MV-4-11 (cell line): ENCODE results near the gene FAM20C.
"Not testable (repeated sequence)": the region's sequence is repeated elsewhere in the genome, so short reads cannot be mapped to it uniquely, and the experiment has no call there.

Experiments
- DNase-seq: peaks from one replicate; lab custom pipeline; 2025; lab: John Stamatoyannopoulos, UW

Gene FAM20C

DNA sequence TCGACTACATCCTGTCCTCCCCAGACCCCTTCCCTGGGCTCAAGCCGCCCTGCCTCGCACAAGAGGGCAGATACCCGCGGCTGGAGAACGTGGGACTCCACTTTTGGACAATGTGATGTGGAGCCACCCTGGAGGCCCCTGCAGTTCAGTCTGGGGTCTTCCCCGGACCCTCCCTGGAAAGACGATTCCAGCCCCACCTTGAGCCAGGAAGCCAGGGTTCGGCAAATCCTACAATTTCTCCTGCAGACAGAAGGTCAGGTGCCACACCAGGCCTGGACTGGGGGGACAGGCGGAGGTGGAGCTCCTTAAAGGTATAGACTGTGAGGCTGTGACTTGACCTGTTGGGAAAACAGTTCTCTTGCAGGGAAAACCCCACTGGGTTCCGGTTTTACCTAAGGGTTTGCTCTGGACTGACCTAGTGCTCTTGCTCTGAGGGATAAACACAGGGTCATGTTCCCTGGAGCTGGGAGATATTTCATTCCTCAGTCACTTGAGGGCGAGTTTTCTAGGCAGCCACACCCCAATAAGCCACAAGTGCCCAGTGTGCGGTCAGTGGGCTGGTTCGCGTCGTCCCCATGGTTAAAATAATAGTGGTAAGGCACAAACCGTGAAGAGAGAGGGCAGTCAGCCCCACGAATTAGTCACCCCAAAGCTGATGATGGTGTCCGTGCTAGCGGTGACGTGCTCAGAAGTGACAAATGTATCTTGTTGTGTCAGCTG lies 99.2 kb downstream of the FAM20C start:
- no peak for DNase-seq

DNA sequence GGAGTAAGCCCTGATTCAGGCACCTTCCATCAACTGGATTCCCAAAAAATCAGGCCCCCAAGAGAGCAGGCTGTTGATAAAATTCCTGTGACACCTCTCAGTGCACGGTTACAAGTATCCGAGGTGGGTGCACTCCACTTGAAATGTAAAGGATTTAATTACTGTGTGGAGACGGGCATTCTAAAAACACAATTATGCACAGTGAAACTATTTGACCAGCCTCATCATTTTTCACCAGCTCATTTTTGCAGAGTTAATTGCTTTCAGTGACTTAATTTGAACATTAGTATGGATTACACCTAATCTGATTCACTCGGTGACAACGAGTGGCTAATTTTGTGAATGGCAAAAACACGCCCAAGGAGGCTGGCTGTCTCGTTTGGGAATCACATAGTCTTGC lies 99.9 kb downstream of the FAM20C start:
- no peak for DNase-seq

DNA sequence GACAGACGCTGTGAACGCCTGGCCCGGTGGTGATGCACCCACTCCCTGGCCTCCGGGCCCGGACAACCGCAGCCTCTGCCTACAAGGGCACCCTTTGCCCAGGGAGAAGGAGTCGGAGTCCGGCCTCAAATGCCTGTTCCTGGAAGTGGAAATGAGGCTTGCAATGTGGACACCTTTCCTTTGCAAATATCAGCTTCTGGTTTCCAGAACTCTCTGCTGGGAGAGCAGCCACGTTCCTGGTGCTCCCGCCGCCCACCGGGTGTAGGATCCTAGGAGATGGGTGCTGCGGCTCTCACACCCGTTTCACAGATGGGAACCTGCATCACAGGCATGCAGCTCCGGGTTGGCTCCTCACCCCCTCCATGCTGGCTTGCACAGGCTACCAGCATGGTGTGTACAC lies 100.5 kb downstream of the FAM20C start:
- no peak for DNase-seq

DNA sequence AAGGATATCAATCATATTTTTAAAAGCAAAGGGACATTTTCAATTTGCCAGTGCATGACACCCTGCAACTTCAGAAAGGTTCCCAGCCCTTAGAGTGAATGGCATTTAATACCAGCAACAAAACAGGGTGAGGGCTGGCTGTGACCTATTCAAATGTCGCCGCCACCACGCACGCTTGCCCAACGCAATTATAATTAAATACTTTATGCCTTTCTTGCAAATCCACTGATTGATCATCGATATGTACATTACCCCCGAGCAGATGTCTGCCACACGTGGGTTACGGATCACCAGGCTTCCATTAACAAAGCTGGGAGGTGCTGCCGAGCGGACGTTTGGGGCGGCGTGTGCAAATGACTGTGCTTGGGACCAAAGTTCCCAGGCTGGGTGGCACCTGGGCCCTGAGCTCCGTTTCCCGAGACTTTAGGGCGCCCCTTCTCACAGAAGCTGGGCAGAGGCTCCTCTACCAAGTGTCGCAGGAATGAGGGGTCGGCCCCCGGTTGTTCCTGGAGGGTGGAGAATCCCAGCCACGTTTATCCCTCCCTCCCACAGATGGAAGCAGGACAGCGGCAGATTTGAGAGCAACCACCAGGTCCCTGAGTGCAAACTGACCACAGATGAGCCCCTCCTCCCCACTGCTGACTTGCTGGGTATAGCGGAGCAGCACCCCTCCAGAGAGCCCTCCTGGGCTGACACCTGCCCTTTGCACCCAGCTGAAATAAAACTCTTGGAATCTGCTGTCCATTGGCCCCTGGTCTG lies 101.5 kb downstream of the FAM20C start:
- DNase-seq: no peak

DNA sequence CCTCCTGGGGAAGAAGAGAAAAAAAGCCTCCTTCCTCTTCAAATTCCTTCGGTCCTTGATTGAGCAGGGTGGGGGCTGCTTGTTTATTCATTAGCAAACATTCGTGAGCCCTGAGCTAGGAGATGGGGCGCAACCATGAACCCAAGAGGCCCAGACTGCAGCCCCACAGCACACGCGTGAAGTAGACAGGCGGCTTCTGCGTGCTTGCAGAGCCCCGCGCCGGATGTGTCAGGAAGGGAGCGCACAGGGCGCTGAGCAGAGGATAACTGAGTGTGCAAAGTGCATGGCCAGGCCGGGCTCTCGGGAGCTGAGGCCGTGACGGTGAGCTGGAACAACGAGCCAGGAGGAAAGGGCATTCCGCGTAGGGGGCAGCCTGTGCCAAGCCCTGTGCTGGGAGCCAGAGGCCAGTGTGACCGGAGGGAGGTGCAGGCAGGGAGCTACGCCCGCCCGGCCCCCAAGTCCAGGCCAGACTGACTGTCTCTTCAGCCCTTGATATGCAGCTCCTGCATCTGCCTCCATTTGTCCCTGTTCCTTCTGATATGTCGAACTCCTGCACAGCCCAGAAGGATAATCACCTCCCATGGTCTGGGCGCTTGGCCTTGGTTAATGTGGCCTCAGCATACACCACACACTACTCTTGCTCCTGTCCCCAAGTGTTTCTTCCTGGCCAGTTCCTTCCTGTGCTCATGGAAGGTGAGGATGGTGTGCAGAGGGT lies 102.2 kb downstream of the FAM20C start:
- DNase-seq: no peak

DNA sequence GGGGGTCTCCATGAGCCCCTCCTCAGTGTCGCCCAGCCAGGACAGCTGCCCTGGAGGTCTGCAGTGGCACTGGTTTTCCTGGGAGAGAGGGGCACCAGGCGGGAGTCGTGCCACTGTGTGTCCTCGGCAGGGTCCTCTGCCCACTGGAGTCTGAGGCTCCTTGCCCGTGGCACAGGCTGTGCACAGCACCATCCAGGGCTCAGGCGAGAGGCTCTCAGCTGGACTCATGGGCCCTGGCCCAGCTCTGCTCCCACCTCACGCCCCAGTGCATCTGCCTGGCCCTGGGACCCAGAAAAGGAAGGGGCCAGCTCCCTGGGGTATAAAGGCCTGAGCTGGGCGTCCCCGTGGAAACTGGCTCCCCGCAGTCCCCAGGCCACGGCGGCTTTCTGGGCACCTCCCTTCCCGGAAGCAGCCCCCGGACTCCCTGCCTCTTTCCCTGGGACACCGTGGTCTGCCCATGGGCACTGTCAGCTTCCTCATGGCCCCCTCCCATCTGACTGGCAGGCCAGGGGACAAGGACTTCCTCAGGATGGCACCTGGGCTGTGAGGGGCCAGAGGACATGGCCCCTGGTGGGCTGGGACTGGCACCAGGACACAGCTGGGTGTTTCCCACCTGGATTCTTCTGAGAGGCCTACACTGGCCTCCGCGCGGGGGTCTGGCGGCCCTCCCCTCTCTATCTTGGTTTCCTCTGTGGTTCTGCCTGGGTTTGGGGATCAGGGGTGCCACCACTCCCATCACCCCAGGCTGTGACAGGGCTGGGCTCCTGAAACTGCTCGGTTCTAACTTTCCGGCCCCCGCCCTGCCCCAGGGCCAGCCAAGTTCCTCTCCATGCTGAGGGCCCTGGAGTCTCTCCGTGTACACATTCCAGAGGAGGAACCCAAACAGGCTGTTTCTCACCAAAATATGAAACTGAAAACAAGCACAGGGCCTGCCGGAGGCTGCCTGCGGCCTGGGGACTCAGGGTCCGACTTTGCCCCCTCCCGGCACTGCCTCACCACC lies 103.1 kb downstream of the FAM20C start:
- no peak for DNase-seq

DNA sequence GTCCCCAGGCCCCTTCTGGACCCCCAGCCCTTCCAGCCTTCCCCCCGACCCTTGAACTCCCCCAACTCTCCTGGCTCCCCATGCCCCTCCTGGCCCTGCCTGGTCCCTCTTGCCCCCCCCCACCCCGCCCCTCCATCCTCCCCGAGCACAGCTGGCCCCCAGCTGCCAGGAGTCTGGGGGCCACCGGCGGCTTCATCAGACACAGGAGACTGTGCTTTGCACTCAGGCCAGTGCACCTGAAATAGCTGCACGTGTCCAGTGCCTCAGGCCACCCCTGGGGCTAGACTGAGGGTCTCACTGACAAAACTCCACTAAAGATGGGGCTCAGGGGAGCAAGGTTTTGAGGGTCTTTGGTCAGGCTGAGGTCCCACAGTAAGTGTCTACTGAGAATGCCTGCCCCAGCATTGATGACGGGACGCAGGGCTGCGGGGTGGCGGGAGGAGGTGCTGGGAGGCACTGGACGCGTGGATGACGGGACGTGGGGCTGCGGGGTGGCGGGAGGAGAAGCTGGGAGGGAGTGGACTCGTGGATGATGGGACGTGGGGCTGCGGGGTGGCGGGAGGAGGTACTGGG lies 104.1 kb downstream of the FAM20C start:
- DNase-seq: no peak

DNA sequence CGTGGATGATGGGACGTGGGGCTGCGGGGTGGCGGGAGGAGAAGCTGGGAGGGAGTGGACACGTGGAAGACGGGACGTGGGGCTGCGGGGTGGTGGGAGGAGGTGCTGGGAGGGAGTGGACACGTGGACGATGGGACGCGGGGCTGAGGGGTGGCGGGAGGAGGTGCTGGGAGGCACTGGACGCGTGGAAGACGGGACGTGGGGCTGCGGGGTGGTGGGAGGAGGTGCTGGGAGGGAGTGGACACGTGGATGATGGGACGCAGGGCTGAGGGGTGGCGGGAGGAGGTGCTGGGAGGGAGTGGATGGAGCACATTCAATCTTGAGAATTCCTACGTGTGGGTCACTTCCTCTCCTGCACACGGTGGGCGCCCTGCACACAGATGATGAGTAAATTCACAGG lies 104.8 kb downstream of the FAM20C start:
- not testable (repeated sequence) for DNase-seq

DNA sequence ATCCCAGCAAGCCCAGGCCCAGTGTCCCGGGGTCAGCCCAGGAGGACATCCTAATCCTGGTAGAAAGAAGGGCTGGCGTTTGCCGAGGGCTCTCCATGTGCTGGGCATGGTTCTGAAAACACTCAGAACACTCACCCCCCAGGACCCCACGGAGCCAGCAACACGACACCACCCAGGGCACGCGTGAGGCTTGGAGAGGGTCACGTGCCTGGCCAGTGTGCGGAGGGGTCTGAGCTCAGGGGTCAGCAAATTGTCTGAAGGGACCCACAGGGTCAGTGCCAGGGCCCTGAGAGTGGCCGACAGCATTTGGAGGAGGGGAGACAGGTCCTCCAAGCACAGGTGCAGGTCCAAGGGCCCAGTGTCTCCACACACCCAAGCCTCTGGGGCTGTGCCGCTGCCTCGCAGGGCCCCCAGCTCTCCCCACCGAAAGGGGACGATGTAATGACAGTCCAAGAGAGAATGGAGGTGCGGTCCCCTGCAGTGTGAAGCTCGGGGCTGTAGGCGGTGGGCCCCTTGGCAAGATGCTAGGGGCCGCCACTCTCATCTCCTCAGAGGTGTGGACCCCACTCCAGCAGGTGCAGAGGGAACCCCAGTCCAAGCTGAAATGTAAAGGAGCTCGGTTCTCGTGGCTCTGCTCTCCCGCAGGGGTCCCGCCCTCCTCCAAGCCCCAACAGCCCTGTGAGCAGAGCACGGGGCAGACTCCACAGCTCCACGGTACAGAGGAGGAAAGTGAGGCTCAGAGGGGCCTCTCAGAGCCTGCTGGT lies 105.4 kb downstream of the FAM20C start:
- DNase-seq: no peak

DNA sequence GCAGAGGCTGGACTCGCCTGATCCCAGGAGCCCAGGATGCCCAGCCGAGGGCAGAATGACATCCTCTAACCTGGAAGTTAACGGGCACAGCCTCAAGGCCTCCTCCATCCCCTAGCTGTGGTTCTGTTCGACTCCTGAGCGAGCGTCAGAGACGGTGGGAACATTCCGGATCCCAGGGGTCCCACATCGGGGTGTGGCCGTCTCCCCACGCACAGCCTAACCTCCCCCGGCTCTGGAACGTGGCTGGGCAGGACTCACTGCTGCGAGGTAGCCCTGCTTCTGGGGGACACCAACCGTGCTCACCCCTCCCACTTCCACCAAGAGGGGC lies 106.0 kb downstream of the FAM20C start:
- no peak for DNase-seq

DNA sequence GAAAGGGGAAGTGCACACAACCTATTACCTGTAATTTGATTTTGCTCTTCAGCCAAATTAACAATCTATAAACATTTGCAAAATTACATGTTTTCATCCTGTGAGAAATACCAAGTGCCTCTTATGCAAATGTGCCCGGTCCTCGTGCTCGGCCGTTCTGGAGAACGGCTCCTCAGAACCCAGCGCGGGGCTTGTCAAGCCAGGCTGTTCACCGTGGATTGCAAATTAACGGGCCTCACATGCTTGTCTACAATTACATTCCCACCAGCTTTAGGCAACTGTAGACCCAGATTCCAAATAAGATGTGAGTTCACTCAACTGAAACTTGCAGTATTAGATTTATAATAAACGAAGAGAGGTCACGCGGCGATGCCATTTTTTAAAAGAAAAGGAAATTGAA lies 106.4 kb downstream of the FAM20C start:
- DNase-seq: no peak

DNA sequence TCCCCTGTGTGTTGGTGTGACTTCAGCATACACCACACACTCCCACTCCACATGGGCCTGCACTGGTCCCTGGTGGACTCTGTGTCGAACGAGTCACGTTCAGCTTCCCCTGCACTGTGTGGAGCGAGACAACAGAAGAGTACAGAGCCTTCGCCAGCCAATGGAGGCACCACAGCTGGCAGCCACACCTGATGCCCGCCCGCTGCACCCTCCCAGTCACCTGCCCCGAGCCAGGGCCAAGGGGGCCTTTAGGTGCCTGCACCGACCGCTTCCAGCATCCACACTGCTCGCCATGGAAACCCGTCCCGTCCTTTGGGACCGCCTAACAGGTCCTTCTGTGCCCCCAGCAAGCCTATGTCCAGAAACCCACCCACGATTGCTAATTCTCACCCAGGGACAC lies 106.8 kb downstream of the FAM20C start:
- no peak for DNase-seq

DNA sequence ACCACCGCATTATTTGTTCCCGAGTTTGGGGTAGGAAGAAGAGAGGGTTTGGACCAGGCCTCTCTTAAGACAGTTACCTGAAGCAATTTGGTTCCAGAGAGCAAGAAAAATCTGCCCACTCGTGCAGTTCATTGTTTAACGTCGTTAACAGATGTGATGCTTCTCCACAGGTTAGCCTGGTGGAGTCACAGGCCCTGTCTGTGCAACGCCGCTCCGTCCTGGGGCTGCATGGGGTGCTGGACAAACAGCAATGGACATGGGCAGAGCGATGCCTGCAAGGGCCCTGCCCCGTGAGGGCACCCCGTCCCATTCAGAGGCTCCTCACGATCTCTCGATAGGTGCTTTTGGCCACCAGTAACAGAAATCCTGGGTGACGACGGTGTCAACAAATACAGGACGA lies 107.3 kb downstream of the FAM20C start:
- DNase-seq: no peak

DNA sequence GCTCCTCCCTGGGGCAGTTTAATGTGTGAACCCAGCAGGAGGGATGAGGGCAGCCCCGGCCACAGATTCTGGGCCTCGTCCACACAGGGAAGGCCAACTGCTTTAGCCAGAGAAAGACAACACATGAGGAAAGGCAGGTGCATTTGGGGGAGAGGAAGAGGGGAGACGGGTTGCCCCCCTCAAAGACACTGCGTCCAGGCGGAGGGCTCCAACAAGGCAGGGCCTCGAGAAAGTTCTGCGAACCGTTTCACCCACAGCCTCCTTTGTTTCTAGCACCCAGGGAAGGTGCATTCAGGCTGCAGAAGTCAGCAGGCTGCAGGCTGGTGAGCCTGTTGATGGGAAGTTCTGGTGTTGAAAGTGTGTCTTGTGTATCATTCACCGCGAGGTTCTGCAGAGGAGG lies 107.7 kb downstream of the FAM20C start:
- no peak for DNase-seq

DNA sequence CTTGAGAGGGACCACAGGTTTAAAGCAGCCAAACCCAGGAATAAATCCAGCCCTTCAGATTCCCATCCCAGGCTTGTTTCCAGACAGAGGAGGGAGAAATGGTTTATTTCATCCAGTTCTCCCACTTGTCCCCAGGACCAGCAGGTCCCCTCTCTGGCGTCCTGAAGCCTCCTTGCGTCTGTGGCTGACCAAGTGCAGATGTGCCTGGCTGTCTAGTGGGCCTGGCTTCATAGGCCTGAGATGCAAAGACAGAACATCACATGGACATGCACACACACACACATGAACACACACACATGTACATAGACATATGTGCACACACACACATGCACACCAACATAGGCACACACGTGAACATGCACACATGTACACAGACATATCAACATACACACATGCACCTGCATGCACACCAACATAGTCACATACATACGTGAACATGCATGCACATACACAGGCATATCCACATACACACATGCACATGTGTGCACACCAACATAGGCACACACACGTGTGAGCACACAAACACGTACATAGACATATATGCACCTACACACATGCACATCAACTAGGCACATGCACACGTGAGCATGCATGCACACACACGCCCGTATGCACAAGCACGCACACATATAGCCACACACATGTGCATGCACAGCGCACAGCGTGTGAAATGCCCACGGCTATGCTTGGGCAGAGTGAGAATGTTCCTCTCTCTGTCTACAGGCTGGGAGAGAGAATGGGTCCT lies 108.3 kb downstream of the FAM20C start:
- DNase-seq: no peak

DNA sequence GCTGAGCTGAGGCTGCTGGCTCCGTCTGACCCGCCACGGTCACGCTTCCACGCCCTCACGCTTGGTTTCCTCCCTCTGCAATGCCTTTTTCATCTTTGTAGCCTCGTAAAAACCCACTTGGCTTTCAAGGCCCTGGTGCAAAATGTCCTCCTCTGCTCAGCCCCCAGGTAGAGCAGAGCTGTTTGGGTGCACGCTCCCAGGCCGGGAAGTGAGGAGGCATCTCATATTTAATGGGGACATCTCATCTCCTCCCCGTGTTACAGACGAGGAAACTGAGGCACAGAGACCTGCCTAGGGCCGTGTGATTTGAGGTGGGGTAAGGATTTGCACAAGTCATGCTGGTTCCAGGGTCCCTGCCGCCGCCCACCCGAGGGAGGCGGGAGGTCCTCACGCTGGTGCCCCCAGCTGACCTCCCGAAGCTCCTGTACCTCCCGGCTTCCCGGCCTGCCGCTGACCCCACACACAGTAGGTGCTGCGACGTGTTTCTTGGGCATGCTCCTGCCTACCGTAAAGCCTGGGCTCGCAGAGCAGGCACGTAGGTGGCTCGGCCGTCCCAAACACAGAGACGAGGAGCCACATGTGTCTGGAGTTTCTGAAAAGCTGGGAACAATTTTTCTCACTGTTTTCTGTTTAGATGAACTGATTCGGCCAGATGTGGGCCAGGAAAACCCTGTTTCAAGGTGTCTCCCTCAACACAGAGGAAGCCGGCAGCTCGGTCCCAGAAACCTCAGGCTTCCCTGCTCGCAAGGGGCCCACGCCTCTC lies 109.1 kb downstream of the FAM20C start:
- DNase-seq: no peak

DNA sequence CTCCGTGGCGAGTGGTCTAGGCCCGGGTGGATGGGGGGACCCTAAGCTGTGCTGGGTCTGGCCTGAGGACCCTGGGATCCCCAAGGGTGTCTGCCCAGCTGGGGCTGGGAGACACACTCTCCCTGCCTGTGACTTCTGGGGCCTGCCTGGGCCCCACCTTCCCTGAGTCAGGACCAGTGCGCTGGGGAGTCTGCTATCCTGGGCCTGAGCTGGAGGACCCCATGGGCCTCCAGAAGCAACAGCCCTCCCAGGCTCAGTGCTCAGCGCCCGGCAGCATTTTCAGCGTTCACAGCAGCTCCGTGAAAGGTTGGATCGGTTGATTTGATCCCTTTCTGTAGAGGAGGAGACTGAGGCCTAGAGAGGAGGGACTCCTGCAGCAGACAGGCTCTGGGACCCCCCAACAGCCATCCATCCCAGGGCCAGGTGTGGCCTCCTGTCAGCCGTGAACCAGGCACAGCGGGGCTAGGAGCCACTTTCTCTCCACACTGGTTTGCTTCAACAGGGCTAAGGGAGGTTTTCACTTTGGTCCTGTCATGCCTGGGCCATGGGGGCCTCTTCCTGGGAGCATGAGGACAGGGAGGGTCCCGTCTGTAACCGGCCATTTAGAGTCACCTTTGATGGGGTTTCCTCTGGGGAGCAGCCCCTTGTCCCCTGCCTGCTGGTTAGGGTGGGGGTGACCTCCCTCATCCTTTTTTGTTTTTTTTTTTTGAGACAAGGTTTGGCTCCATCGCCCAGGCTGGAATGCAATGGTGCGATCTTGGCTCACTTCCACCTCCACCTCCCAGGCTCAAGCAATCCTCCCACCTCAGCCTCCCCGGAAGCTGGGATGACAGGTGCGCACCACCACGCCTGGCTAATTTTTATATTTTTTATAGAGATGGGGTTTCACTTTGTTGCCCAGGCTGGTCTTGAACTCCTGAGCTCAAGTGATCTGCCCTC lies 110.0 kb downstream of the FAM20C start:
- DNase-seq: no peak

DNA sequence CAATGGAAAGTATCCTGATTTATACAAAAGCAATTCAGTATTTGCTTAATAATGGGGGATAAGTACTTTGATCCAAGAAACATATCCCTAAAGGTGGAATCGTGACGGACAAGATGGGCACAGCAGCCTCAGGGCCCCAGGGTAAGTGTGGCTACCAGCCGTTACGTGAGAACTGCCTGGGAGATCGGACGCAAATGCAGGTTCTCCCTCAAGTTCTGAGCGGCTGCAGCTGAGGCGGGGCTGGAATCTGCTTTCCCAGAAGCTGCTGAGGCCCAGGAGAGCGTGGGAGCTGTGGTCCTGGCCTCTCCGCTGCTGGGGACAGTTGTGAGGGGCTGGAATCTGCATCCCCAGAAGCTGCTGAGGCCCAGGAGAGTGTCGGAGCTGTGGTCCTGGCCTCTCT lies 111.1 kb downstream of the FAM20C start:
- DNase-seq: no peak
